IMR-90 (cell line): ENCODE results near the gene PPP1R14D.

ENCODE experiments used
- MAFK ChIP-seq: IDR thresholded peaks from 2 replicates; pipeline ENCODE4 v1.6.1; 2012; ENCODE audit warnings: low read depth, low read length, improper control_type of control experiment
- MXI1 ChIP-seq: IDR thresholded peaks from 2 replicates; pipeline ENCODE4 v1.6.1; 2012; ENCODE audit warnings: low read depth, mild to moderate bottlenecking, low read length, moderate library complexity, borderline replicate concordance
- POLR2A ChIP-seq: IDR thresholded peaks from 2 replicates; pipeline ENCODE4 v1.6.1; 2012; ENCODE audit warnings: mild to moderate bottlenecking, low read depth, low read length
- RAD21 ChIP-seq: IDR thresholded peaks from 2 replicates; pipeline ENCODE4 v1.6.1; 2012; ENCODE audit warnings: low read length, improper control_type of control experiment
- SMC3 ChIP-seq: fragments of 150-350 bp; IDR thresholded peaks from 2 replicates; pipeline ENCODE4 v1.6.1; 2016; ENCODE audit warnings: low read depth, mild to moderate bottlenecking, antibody characterized with exemption, low read length, moderate library complexity
- TF ChIP-seq, protein P1 (sequence below): conservative IDR thresholded peaks from 2 replicates; pipeline ENCODE4 v1.5.1; 2012; ENCODE audit warnings: mild to moderate bottlenecking, low read depth, low read length, improper control_type of control experiment

DNA sequence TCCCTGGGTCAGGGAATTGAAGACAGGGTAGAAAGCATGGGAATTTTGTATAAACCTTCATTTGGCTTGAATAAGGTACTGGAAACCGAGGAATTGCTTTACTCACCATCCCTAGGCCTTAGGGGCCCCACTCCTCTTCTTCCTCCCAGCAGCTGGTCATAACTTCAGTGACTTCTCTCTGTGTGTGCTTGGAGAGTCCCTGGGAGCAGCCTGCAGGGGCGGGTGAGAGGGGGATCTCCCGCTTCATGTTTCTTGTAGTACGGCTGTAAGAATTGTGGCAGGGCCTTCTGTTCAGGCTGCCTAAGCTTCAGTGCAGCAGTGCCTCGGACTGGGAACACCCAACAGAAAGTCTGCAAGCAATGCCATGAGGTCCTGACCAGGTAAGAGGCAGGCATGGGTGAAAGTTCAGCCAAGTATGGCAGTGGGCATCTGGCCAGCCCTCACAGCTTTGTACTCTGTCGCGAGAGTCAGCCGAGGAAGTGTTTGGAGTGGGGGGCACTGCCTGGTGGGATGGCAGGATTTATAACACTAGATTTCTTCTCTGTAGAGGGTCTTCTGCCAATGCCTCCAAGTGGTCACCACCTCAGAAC is 19.6 kb downstream of the PPP1R14D start:
- TF ChIP-seq, protein P1, sequence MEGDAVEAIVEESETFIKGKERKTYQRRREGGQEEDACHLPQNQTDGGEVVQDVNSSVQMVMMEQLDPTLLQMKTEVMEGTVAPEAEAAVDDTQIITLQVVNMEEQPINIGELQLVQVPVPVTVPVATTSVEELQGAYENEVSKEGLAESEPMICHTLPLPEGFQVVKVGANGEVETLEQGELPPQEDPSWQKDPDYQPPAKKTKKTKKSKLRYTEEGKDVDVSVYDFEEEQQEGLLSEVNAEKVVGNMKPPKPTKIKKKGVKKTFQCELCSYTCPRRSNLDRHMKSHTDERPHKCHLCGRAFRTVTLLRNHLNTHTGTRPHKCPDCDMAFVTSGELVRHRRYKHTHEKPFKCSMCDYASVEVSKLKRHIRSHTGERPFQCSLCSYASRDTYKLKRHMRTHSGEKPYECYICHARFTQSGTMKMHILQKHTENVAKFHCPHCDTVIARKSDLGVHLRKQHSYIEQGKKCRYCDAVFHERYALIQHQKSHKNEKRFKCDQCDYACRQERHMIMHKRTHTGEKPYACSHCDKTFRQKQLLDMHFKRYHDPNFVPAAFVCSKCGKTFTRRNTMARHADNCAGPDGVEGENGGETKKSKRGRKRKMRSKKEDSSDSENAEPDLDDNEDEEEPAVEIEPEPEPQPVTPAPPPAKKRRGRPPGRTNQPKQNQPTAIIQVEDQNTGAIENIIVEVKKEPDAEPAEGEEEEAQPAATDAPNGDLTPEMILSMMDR, result no peak
- TF ChIP-seq MXI1 (no peak), MAFK (no peak), POLR2A (no peak), SMC3 (no peak), RAD21 (no peak)
